Measurements from ENCODE around the gene PLA2G4E.

PLA2G4E gene

GRCh38 chr15:41952013-41952563 is 68.8 kb downstream of the PLA2G4E start:
- H3K9ac ChIP-seq (ENCODE audit: low read length): no peak overlapping the region
- H3K79me1 ChIP-seq (replicated peaks; ENCODE audit: low read length, poor library complexity, severe bottlenecking): peaks cover 14% of the 10 kb centered on the region
- no peak overlapping the region for H2BK120ac ChIP-seq (ENCODE audit: low read depth, low read length)
- H2BK12ac ChIP-seq (ENCODE audit: low read length in 2 of 2): no peak overlapping the region
- no peak overlapping the region for H2AFZ ChIP-seq (ENCODE audit: low read depth, low read length)
- H3K4ac ChIP-seq (ENCODE audit: low read depth in 1 of 2, low read length in 2 of 2): no peak overlapping the region
- H4K91ac ChIP-seq (ENCODE audit: low read length): no peak overlapping the region
- peak overlapping the region; percentile 97 for H2AK5ac ChIP-seq (ENCODE audit: low read length, severe bottlenecking)
- peaks cover 32% of the 10 kb centered on the region for H3K4me1 ChIP-seq (ENCODE audit: control insufficient read depth, insufficient read depth, low read depth, low read length)
- no peaks in the 10 kb centered on the region for H3K9me3 ChIP-seq (ENCODE audit: control insufficient read depth, low read length)
- H3K4me2 ChIP-seq (ENCODE audit: low read length, poor library complexity, severe bottlenecking): no peak overlapping the region
- H3K14ac ChIP-seq (ENCODE audit: low read length in 2 of 2): no peak overlapping the region
- no peaks in the 10 kb centered on the region for H3K27me3 ChIP-seq (ENCODE audit: control insufficient read depth in 1 of 2, insufficient read depth in 1 of 2, low read length in 2 of 2)
- over 99% methylated on average over 8 of the region's 12 CpGs for WGBS
- H3K36me3 ChIP-seq (ENCODE audit: control insufficient read depth in 1 of 2, insufficient read depth in 2 of 2, low read depth in 1 of 2, low read length in 2 of 2): peaks cover 20 to 34% of the 10 kb centered on the region in 2 experiments
- H3K27ac ChIP-seq (ENCODE audit: low read length, poor library complexity, severe bottlenecking): peak overlapping the region; percentile 67
- peak overlapping the region; percentile 46 for H2BK5ac ChIP-seq (ENCODE audit: low read depth, low read length, poor library complexity, severe bottlenecking)
- no peak overlapping the region for H2BK15ac ChIP-seq (ENCODE audit: low read depth, poor library complexity, severe bottlenecking)
- DNase-seq: no peak
- H3K4me3 ChIP-seq (ENCODE audit: insufficient read depth in 1 of 2, low read depth in 1 of 2, low read length in 2 of 2): no peak overlapping the region
- H3K18ac ChIP-seq (ENCODE audit: low read depth in 1 of 2, low read length in 2 of 2): no peak overlapping the region
- no peak overlapping the region for H3K23ac ChIP-seq (ENCODE audit: low read length in 2 of 2)
- H4K8ac ChIP-seq (ENCODE audit: low read length): no peak overlapping the region

GRCh38 chr15:41951571-41951970 is 69.3 kb downstream of the PLA2G4E start:
- Histone ChIP-seq H2AFZ (ENCODE audit: low read depth, low read length) (no peak overlapping the region), H3K79me1 (replicated peaks; ENCODE audit: low read length, poor library complexity, severe bottlenecking) (peaks cover 14% of the 10 kb centered on the region), H3K27ac (ENCODE audit: low read length, poor library complexity, severe bottlenecking) (peak overlapping the region; percentile 67), H3K23ac (ENCODE audit: low read length in 2 of 2) (no peak overlapping the region), H2BK120ac (ENCODE audit: low read depth, low read length) (no peak overlapping the region), H4K91ac (ENCODE audit: low read length) (no peak overlapping the region), H3K4ac (ENCODE audit: low read depth in 1 of 2, low read length in 2 of 2) (no peak overlapping the region), H3K27me3 (ENCODE audit: control insufficient read depth in 1 of 2, insufficient read depth in 1 of 2, low read length in 2 of 2) (no peaks in the 10 kb centered on the region), H3K4me2 (ENCODE audit: low read length, poor library complexity, severe bottlenecking) (no peak overlapping the region), H3K4me3 (ENCODE audit: insufficient read depth in 1 of 2, low read depth in 1 of 2, low read length in 2 of 2) (no peak overlapping the region), H3K18ac (ENCODE audit: low read depth in 1 of 2, low read length in 2 of 2) (no peak overlapping the region), H2BK12ac (ENCODE audit: low read length in 2 of 2) (no peak overlapping the region), H3K9me3 (ENCODE audit: control insufficient read depth, low read length) (no peaks in the 10 kb centered on the region), H3K14ac (ENCODE audit: low read length in 2 of 2) (no peak overlapping the region), H3K4me1 (ENCODE audit: control insufficient read depth, insufficient read depth, low read depth, low read length) (peaks cover 33% of the 10 kb centered on the region), H2BK15ac (ENCODE audit: low read depth, poor library complexity, severe bottlenecking) (no peak overlapping the region), H2AK5ac (ENCODE audit: low read length, severe bottlenecking) (peak overlapping the region; percentile 97), H4K8ac (ENCODE audit: low read length) (no peak overlapping the region), H3K36me3 (ENCODE audit: control insufficient read depth in 1 of 2, insufficient read depth in 2 of 2, low read depth in 1 of 2, low read length in 2 of 2) (peaks cover 20 to 34% of the 10 kb centered on the region in 2 experiments), H3K9ac (ENCODE audit: low read length) (peak overlapping the region; percentile 52), H2BK5ac (ENCODE audit: low read depth, low read length, poor library complexity, severe bottlenecking) (peak overlapping the region; percentile 46)
- 84% methylated on average over 2 of the region's 2 CpGs for WGBS
- no peak for DNase-seq

GRCh38 chr15:41950489-41950888 is 70.4 kb downstream of the PLA2G4E start:
- peak overlapping the region in 1 of 2 experiments; percentile 20 for H3K4me3 ChIP-seq (ENCODE audit: insufficient read depth in 1 of 2, low read depth in 1 of 2, low read length in 2 of 2)
- H3K27ac ChIP-seq (ENCODE audit: low read length, poor library complexity, severe bottlenecking): peak overlapping the region; percentile 81
- no peak overlapping the region for H2BK5ac ChIP-seq (ENCODE audit: low read depth, low read length, poor library complexity, severe bottlenecking)
- peaks cover 37% of the 10 kb centered on the region for H3K4me1 ChIP-seq (ENCODE audit: control insufficient read depth, insufficient read depth, low read depth, low read length)
- H3K4ac ChIP-seq (ENCODE audit: low read depth in 1 of 2, low read length in 2 of 2): no peak overlapping the region
- 38% methylated on average over 3 of the region's 5 CpGs for WGBS
- peak overlapping the region; percentile 52 for H3K9ac ChIP-seq (ENCODE audit: low read length)
- no peak overlapping the region for H2BK12ac ChIP-seq (ENCODE audit: low read length in 2 of 2)
- peak overlapping the region in 1 of 2 experiments; percentile 16 for H3K18ac ChIP-seq (ENCODE audit: low read depth in 1 of 2, low read length in 2 of 2)
- H4K8ac ChIP-seq (ENCODE audit: low read length): no peak overlapping the region
- H3K23ac ChIP-seq (ENCODE audit: low read length in 2 of 2): no peak overlapping the region
- H2AFZ ChIP-seq (ENCODE audit: low read depth, low read length): no peak overlapping the region
- peak overlapping the region; percentile 45 for H2AK5ac ChIP-seq (ENCODE audit: low read length, severe bottlenecking)
- no peaks in the 10 kb centered on the region for H3K9me3 ChIP-seq (ENCODE audit: control insufficient read depth, low read length)
- H3K79me1 ChIP-seq (replicated peaks; ENCODE audit: low read length, poor library complexity, severe bottlenecking): peaks cover 14% of the 10 kb centered on the region
- no peak overlapping the region for H3K4me2 ChIP-seq (ENCODE audit: low read length, poor library complexity, severe bottlenecking)
- H4K91ac ChIP-seq (ENCODE audit: low read length): peak overlapping the region; percentile 19
- DNase-seq: peak; percentile 68
- H3K27me3 ChIP-seq (ENCODE audit: control insufficient read depth in 1 of 2, insufficient read depth in 1 of 2, low read length in 2 of 2): no peaks in the 10 kb centered on the region
- peak overlapping the region; percentile 45 for H2BK120ac ChIP-seq (ENCODE audit: low read depth, low read length)
- H3K36me3 ChIP-seq (ENCODE audit: control insufficient read depth in 1 of 2, insufficient read depth in 2 of 2, low read depth in 1 of 2, low read length in 2 of 2): peaks cover 20 to 36% of the 10 kb centered on the region in 2 experiments
- H2BK15ac ChIP-seq (ENCODE audit: low read depth, poor library complexity, severe bottlenecking): no peak overlapping the region
- no peak overlapping the region for H3K14ac ChIP-seq (ENCODE audit: low read length in 2 of 2)

DNA sequence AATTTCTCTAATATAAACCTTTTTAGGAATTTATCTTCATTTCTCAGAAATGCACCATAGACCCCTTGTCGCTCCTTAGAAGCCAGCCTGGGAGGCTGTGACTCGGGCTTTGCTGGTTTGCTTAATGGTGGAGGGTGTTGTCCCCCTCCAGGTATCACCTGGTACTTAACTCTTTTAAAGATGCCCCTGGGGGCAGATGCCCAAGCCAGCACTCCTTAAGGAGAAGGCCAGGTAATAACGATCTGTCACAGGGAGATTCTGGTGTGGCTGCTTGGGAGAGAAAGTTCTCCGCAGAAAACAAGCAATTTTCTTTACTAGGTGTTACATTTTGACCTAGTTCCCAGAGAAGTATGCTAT is 70.7 kb downstream of the PLA2G4E start:
- Histone ChIP-seq H2BK5ac (ENCODE audit: low read depth, low read length, poor library complexity, severe bottlenecking) (peak overlapping the region; percentile 20), H3K18ac (ENCODE audit: low read depth in 1 of 2, low read length in 2 of 2) (peak overlapping the region; percentile 14 to 16), H3K27me3 (ENCODE audit: control insufficient read depth in 1 of 2, insufficient read depth in 1 of 2, low read length in 2 of 2) (no peaks in the 10 kb centered on the region), H3K4me1 (ENCODE audit: control insufficient read depth, insufficient read depth, low read depth, low read length) (peaks cover 38% of the 10 kb centered on the region), H3K4me3 (ENCODE audit: insufficient read depth in 1 of 2, low read depth in 1 of 2, low read length in 2 of 2) (no peak overlapping the region), H2AK5ac (ENCODE audit: low read length, severe bottlenecking) (peak overlapping the region; percentile 72), H3K9ac (ENCODE audit: low read length) (peak overlapping the region; percentile 52), H3K4me2 (ENCODE audit: low read length, poor library complexity, severe bottlenecking) (no peak overlapping the region), H3K27ac (ENCODE audit: low read length, poor library complexity, severe bottlenecking) (peak overlapping the region; percentile 81), H3K36me3 (ENCODE audit: control insufficient read depth in 1 of 2, insufficient read depth in 2 of 2, low read depth in 1 of 2, low read length in 2 of 2) (peaks cover 20 to 37% of the 10 kb centered on the region in 2 experiments), H2BK12ac (ENCODE audit: low read length in 2 of 2) (no peak overlapping the region), H2BK15ac (ENCODE audit: low read depth, poor library complexity, severe bottlenecking) (no peak overlapping the region), H4K91ac (ENCODE audit: low read length) (no peak overlapping the region), H3K9me3 (ENCODE audit: control insufficient read depth, low read length) (no peaks in the 10 kb centered on the region), H3K4ac (ENCODE audit: low read depth in 1 of 2, low read length in 2 of 2) (no peak overlapping the region), H3K14ac (ENCODE audit: low read length in 2 of 2) (no peak overlapping the region), H2BK120ac (ENCODE audit: low read depth, low read length) (peak overlapping the region; percentile 45), H2AFZ (ENCODE audit: low read depth, low read length) (no peak overlapping the region), H3K79me1 (replicated peaks; ENCODE audit: low read length, poor library complexity, severe bottlenecking) (peaks cover 14% of the 10 kb centered on the region), H3K23ac (ENCODE audit: low read length in 2 of 2) (no peak overlapping the region), H4K8ac (ENCODE audit: low read length) (no peak overlapping the region)
- WGBS: 93% methylated on average over 4 of the region's 4 CpGs
- no peak for DNase-seq

Measured in mesenchymal stem cell (in vitro differentiated cells and primary cell).